Fibroblast of villous mesenchyme (primary cell): Measurements from ENCODE around the gene TULP4. TPM values are rescaled to one million over a fixed set of nuclear protein-coding genes. Genes with fewer than 3 reads are reported as not detected.

Source experiments
- DNase-seq: peaks from one replicate; pipeline ENCODE4 v3.0.0-alpha.2; 2010; ENCODE audit warnings: low read depth
- H3K4me3 ChIP-seq: 2 replicates; pipeline ENCODE4 v1.5.1; 2011; ENCODE audit warnings: low read depth, mild to moderate bottlenecking, low read length
- CTCF ChIP-seq: IDR thresholded peaks from 2 replicates; pipeline ENCODE4 v1.5.1; 2012; ENCODE audit warnings: low read depth, mild to moderate bottlenecking, low read length; ENCODE audit not compliant: insufficient read depth
- total RNA-seq: library from RNA; depleted of rRNA; stranded (reverse); fragments of >200 nt; gene quantifications from 2 replicates; pipeline ENCODE4 v1.2.3, GENCODE V29; 2012

TULP4 gene
- total RNA-seq, 1 donor = 120 TPM

- peak; percentile 80 for DNase-seq
- no peak overlapping the region for H3K4me3 ChIP-seq
- no peak for TF ChIP-seq CTCF
Measured at GRCh38 chr6:158321960-158322359, 9.7 kb downstream of the TULP4 start.

GRCh38 chr6:158322400-158322723 is 10.1 kb downstream of the TULP4 start:
- TF ChIP-seq CTCF = no peak
- no peak for DNase-seq
- no peak overlapping the region for H3K4me3 ChIP-seq

- peak; percentile 84 for DNase-seq
- TF ChIP-seq CTCF = no peak
- H3K4me3 ChIP-seq = no peak overlapping the region
Measured at GRCh38 chr6:158322724-158323560, 10.7 kb downstream of the TULP4 start.

- H3K4me3 ChIP-seq = no peak overlapping the region
- TF ChIP-seq CTCF = no peak
- DNase-seq = no peak
Measured at GRCh38 chr6:158323561-158323958, 11.3 kb downstream of the TULP4 start.

- peak; percentile 68 for DNase-seq
- no peak overlapping the region for H3K4me3 ChIP-seq
- no peak for TF ChIP-seq CTCF
Measured at GRCh38 chr6:158324136-158324535, 11.9 kb downstream of the TULP4 start.

GRCh38 chr6:158327211-158327610 is 14.9 kb downstream of the TULP4 start:
- no peak for TF ChIP-seq CTCF
- DNase-seq = no peak

GRCh38 chr6:158328952-158329351 is 16.7 kb downstream of the TULP4 start:
- no peak overlapping the region for H3K4me3 ChIP-seq
- TF ChIP-seq CTCF = no peak
- DNase-seq = no peak

More at GRCh38 chr6:158327211-158327610, 14.9 kb downstream of the TULP4 start:
- H3K4me3 ChIP-seq = no peak overlapping the region
